ENCODE data around the gene ANXA1.
"Not testable (repeated sequence)": the region's sequence is repeated elsewhere in the genome, so short reads cannot be mapped to it uniquely, and the experiment has no call there.

ANXA1 gene, protein sequence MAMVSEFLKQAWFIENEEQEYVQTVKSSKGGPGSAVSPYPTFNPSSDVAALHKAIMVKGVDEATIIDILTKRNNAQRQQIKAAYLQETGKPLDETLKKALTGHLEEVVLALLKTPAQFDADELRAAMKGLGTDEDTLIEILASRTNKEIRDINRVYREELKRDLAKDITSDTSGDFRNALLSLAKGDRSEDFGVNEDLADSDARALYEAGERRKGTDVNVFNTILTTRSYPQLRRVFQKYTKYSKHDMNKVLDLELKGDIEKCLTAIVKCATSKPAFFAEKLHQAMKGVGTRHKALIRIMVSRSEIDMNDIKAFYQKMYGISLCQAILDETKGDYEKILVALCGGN

DNA sequence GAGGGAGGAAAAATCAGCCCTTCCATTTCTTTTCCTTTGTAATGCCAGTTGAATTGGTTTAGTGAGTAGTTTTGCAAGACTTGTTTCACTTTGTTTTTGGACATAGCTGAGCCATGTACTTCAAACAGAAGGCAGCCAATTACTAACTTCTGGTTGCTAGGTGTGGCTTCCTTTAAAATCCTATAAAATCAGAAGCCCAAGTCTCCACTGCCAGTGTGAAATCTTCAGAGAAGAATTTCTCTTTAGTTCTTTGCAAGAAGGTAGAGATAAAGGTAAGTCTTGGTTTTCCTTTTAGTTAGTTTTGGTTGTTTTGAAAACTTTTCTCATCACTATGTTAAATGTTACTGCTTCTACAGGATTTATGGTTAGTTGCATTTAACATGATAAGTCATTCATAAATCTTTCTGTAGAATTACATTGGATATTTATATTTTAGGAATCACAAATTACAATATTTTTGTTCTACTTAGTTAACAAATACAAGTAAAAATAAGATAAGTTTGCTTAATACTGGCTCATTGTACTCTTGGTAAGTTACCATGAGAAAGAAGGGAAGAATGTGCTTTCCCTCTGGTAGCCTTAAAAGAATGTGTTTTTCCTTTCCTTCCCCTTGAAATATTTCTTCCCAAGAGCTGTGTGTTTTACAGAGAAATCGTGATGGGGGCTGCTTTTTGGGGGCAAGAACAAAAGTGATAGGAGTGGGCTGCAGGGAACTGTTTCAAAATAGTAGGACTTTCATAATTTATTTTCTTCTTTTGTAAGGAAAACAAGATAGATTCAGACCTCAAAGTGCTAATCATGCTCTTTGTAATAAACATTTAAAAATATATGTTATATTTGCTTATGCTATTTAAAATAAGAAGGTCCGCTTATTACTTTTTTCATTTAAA, at the start of gene ANXA1:
Gene ANXA1, plus strand, starts transcription at position 213 of the 890 bp plus-strand sequence. CDS start 6,671 bp downstream, outside the sequence.
- no peaks in the 10 kb centered on the region for H3K36me3 ChIP-seq (ENCODE audit: insufficient read depth, low read length)
- no peaks in the 10 kb centered on the region for H3K27me3 ChIP-seq (ENCODE audit: insufficient read depth, low read length)
- peaks cover 23% of the 10 kb centered on the region for H3K4me1 ChIP-seq (ENCODE audit: insufficient read depth, low read length)
- peak within 1 kb of the TSS; percentile 2 for H3K4me3 ChIP-seq (ENCODE audit: low read length)
- H2AFZ ChIP-seq (ENCODE audit: low read depth, low read length), result no peak within 1 kb of the TSS
- no peaks in the 10 kb centered on the region for H3K9me3 ChIP-seq (ENCODE audit: low read length)

DNA sequence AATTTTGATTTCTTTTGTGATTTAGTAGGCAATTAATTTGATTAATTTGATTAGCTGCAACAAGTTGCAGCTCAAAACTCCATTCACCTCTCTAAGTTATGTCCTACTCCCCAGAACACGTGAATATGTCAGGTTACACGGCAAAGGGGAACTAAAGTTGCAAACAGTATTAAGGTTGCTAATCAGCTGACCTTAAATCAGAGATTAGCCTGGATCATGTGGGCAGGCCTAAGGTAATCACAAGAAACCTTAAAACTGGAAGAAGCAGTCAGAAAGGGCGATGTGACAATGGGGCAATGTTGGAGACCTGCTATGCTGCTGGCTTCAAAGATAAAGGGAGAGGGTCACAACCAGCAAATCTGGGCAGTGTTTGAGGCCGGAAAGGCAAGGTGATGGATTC, 47.3 kb upstream of the ANXA1 start:
- H2AFZ ChIP-seq (ENCODE audit: low read depth, low read length), result no peak overlapping the region
- no peak overlapping the region for H3K4me3 ChIP-seq (ENCODE audit: low read length)

DNA sequence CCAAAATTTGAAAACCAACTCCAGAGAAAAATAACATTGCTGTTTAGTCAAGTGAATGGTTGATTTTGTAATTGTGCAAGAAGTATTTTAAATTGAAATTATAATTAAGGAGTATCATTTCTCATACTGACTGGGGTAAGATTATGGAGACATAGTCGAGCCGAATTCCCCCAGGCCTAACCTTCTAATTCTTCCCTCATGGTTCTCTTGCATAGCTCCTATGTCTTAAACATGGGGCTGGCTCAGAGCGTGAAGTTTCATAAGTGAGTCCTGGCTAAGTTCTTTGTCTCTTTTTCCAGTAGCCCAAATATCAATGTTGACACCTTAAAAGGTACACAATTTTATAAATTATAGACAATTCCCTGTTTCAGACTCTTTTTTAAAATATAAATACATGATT, 46.7 kb upstream of the ANXA1 start:
- Histone ChIP-seq H3K4me3 (ENCODE audit: low read length) (no peak overlapping the region), H3K36me3 (ENCODE audit: insufficient read depth, low read length) (no peaks in the 10 kb centered on the region), H3K9me3 (ENCODE audit: low read length) (no peaks in the 10 kb centered on the region), H3K27me3 (ENCODE audit: insufficient read depth, low read length) (no peaks in the 10 kb centered on the region), H2AFZ (ENCODE audit: low read depth, low read length) (no peak overlapping the region), H3K4me1 (ENCODE audit: insufficient read depth, low read length) (no peaks in the 10 kb centered on the region)

More for the DNA sequence above, 47.3 kb upstream of the ANXA1 start:
- Histone ChIP-seq H3K36me3 (ENCODE audit: insufficient read depth, low read length) (no peaks in the 10 kb centered on the region), H3K27me3 (ENCODE audit: insufficient read depth, low read length) (no peaks in the 10 kb centered on the region), H3K9me3 (ENCODE audit: low read length) (no peaks in the 10 kb centered on the region), H3K4me1 (ENCODE audit: insufficient read depth, low read length) (no peaks in the 10 kb centered on the region)

DNA sequence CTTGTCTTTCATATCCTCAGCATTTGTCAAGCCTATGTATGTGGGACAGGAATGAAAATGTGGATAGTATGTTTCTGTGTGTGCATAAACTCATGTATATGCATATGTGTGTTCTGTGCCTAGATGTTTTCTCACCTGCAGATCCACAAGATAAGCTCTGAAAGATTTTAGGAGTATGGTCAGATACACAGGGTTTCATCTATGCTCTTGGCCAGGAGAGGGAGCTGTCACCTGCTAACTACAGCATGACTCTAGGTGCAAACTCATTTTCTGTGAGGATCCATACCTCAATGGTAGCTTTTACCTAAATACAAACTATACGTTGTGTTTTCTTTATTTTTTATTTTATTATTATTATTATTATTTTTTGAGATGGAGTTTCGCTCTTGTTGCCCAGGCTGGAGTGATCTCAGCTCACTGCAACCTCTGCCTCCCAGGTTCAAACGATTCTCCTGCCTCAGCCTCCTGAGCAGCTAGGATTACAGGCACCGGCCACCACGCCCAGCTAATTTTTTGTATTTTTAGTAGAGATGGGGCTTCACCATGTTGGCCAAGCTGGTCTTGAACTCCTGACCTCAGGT, 44.1 kb upstream of the ANXA1 start:
- H3K36me3 ChIP-seq (ENCODE audit: insufficient read depth, low read length), result not testable (repeated sequence)

DNA sequence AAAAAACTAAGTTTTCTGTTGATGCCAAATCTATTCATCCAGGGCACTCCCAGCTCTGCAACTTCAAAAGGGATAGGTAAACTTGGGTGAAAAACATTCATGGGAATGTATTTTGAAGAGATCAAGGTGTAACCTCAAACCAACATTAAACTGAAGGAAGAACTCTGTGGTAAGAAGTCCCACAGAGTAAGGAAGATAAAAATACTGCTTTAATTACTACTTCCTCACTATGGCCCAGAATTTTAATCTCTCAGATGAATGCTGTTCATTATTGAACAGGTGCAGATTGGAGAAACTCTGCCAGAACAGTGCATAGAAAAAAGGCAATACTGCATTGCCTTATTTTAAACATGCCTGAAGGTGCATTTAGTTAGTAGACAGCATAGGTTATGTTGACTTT, 37.6 kb upstream of the ANXA1 start:
- Histone ChIP-seq H3K4me3 (ENCODE audit: low read length) (no peak overlapping the region), H3K27me3 (ENCODE audit: insufficient read depth, low read length) (no peaks in the 10 kb centered on the region), H2AFZ (ENCODE audit: low read depth, low read length) (no peak overlapping the region), H3K9me3 (ENCODE audit: low read length) (no peaks in the 10 kb centered on the region), H3K4me1 (ENCODE audit: insufficient read depth, low read length) (no peaks in the 10 kb centered on the region), H3K36me3 (ENCODE audit: insufficient read depth, low read length) (no peaks in the 10 kb centered on the region)

More for the DNA sequence above, 44.1 kb upstream of the ANXA1 start:
- not testable (repeated sequence) for H3K27me3 ChIP-seq (ENCODE audit: insufficient read depth, low read length); H3K4me3 ChIP-seq (ENCODE audit: low read length); H3K9me3 ChIP-seq (ENCODE audit: low read length); H3K4me1 ChIP-seq (ENCODE audit: insufficient read depth, low read length); H2AFZ ChIP-seq (ENCODE audit: low read depth, low read length)

DNA sequence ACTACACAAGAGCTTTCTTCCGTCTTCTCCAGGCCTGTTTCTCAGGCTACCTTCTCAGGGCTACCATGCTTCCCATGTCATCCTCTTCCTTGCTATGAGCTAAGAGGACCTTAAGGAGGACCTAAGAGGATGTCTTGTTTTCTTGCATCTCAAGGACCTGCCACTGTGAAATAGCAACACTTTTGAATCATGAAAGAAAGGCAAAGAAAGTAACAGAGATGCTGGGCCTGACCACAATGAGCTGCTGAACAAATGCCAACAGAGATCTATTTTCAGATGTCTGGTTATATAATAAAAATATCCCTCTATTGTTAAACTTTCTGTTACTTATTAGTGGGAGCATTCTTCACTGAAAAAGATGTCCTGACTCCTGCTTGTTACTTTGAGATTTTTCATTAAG, 36.7 kb upstream of the ANXA1 start:
- H3K27me3 ChIP-seq (ENCODE audit: insufficient read depth, low read length), result no peaks in the 10 kb centered on the region
- no peaks in the 10 kb centered on the region for H3K36me3 ChIP-seq (ENCODE audit: insufficient read depth, low read length)
- H3K4me1 ChIP-seq (ENCODE audit: insufficient read depth, low read length), result no peaks in the 10 kb centered on the region
- no peaks in the 10 kb centered on the region for H3K9me3 ChIP-seq (ENCODE audit: low read length)
- no peak overlapping the region for H2AFZ ChIP-seq (ENCODE audit: low read depth, low read length)
- no peak overlapping the region for H3K4me3 ChIP-seq (ENCODE audit: low read length)

DNA sequence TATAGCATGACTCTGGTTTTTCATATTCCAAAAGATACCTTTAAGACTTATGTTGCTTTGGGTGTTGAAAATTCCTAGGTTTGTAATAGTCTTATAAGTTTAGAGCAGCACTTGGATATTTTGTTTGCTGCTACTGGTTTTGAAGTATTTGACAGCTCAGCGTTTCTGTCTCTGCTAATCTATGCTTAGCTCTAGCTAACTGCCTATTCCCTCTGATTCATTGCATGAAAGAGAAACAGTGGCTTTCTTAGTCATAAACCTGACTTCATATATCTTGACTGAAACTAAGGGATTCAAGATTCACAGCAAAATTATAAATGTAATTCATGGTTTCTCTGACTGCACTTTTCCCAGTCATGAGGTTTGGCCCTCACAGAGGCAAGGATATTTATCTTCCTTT, 35.6 kb upstream of the ANXA1 start:
- H2AFZ ChIP-seq (ENCODE audit: low read depth, low read length), result no peak overlapping the region
- no peaks in the 10 kb centered on the region for H3K27me3 ChIP-seq (ENCODE audit: insufficient read depth, low read length)
- H3K9me3 ChIP-seq (ENCODE audit: low read length), result no peaks in the 10 kb centered on the region
- no peak overlapping the region for H3K4me3 ChIP-seq (ENCODE audit: low read length)
- no peaks in the 10 kb centered on the region for H3K36me3 ChIP-seq (ENCODE audit: insufficient read depth, low read length)
- H3K4me1 ChIP-seq (ENCODE audit: insufficient read depth, low read length), result no peaks in the 10 kb centered on the region

DNA sequence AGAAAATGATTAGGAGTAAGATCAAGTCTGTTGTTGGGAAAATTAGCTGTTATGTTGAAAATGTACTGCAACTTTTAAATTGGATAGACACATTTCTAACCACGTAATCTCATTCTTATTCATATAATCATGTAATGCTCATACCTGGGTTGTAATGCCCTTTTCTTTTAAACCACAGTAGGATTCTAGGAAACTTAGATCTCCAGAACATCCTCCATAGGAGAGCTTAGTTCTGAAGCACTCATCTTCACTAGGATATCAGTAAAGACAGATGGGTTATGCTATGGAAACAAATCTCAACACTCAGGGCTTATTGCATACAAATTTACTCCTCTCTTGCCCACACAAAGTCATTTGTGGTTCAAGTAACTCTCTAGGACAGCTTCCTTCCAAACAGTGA, 34.8 kb upstream of the ANXA1 start:
- Histone ChIP-seq H3K4me1 (ENCODE audit: insufficient read depth, low read length) (no peaks in the 10 kb centered on the region), H3K9me3 (ENCODE audit: low read length) (no peaks in the 10 kb centered on the region), H2AFZ (ENCODE audit: low read depth, low read length) (no peak overlapping the region), H3K36me3 (ENCODE audit: insufficient read depth, low read length) (no peaks in the 10 kb centered on the region), H3K4me3 (ENCODE audit: low read length) (no peak overlapping the region), H3K27me3 (ENCODE audit: insufficient read depth, low read length) (no peaks in the 10 kb centered on the region)

DNA sequence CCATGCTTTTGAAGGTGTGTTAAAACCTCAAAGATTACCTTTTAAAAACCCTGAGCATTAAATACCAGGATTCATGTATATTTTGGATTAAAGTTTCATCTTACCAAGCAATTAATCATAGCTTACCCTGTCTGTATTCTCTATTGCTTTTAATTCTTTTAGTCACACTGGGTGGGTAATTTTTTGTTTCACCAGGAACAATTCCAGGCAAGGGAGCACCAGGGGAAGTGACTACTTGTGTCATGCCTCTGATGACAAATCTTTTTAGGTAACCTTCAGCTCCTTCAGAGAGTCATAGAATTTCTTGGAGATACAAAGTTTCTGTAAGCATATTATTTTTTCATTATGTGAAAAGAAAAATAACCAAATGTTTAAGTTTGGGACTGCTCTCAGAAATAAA, 33.4 kb upstream of the ANXA1 start:
- H3K4me1 ChIP-seq (ENCODE audit: insufficient read depth, low read length), result no peaks in the 10 kb centered on the region

DNA sequence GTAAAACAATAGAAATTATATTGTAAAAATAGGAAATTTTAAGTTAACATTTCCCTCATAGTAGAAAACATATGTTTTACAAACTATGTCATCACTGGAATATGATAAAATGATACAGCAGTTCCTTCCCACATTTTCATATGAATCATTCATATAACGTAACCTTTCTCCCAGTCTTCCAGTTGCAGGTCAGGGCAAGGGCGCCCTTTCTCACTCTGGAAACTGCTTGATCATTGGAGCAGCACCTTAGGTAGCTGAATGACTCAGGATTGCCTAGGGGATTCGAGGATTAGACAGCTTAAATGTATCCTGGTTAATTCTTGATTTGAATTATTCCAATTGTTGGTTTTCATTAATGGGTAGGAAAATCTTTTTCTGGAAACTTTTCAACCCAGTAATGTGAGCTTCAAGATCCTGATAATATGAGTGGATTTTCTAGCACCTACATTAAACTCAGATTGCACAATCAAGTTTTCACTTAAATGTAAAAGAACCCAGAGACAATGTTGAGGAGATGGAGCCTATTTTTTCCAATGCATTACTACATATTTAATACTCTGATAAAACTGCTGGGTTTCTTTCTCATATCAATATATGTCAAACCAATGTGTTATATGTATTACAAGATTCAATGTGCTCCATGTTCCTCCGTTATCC, 32.6 kb upstream of the ANXA1 start:
- Histone ChIP-seq H3K36me3 (ENCODE audit: insufficient read depth, low read length) (no peaks in the 10 kb centered on the region), H2AFZ (ENCODE audit: low read depth, low read length) (no peak overlapping the region), H3K4me1 (ENCODE audit: insufficient read depth, low read length) (no peaks in the 10 kb centered on the region), H3K9me3 (ENCODE audit: low read length) (no peaks in the 10 kb centered on the region), H3K27me3 (ENCODE audit: insufficient read depth, low read length) (no peaks in the 10 kb centered on the region), H3K4me3 (ENCODE audit: low read length) (no peak overlapping the region)

More for the DNA sequence above, 33.4 kb upstream of the ANXA1 start:
- H2AFZ ChIP-seq (ENCODE audit: low read depth, low read length), result no peak overlapping the region
- H3K9me3 ChIP-seq (ENCODE audit: low read length), result no peaks in the 10 kb centered on the region
- H3K36me3 ChIP-seq (ENCODE audit: insufficient read depth, low read length), result no peaks in the 10 kb centered on the region
- no peaks in the 10 kb centered on the region for H3K27me3 ChIP-seq (ENCODE audit: insufficient read depth, low read length)
- no peak overlapping the region for H3K4me3 ChIP-seq (ENCODE audit: low read length)

DNA sequence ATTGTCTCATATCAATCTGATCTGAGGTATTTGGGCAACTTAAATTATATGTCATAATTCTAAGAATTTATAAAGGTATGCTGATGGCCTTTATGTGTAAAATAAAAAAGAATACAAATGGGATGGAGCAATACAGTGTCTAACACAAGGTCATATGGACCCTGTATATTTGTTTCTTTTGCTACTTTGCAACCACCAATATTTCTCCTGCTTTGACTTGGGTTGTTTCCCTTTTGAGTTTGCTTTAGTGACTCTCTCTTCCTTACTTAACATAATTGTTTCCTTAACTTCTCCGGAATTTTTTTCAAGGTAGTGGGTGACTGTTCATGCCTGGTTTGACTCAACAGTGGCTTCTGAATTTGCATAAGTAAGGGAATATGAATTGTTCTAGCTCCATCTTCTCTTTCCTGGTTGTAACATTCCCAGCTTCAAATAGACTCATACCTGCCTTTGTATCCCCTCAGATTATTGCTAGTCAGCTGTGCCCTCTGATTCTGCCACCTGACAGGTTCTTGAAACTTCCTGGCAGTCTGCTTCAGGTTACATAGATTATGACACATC, 30.2 kb upstream of the ANXA1 start:
- Histone ChIP-seq H2AFZ (ENCODE audit: low read depth, low read length) (no peak overlapping the region), H3K4me3 (ENCODE audit: low read length) (no peak overlapping the region), H3K27me3 (ENCODE audit: insufficient read depth, low read length) (no peaks in the 10 kb centered on the region), H3K4me1 (ENCODE audit: insufficient read depth, low read length) (no peaks in the 10 kb centered on the region), H3K36me3 (ENCODE audit: insufficient read depth, low read length) (no peaks in the 10 kb centered on the region), H3K9me3 (ENCODE audit: low read length) (no peaks in the 10 kb centered on the region)

DNA sequence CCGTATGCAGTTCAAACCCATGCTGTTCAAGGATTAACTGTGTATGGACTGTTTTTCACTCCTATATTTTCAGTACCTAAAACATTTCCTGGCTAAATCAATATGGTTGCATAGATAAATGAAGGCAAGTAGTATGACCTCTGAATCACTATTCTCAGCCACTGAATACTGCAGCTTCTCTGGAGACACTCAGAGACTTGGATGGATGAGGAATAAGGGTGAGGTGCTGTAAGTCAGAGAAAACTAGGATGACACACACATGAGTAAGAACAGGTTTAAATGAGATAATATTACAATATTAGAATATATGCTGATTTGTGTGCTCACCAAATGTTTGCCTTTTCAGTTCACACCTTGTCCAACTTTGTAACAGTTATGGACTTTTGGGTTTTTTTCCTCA, 26.0 kb upstream of the ANXA1 start:
- no peaks in the 10 kb centered on the region for H3K4me1 ChIP-seq (ENCODE audit: insufficient read depth, low read length)
- H3K9me3 ChIP-seq (ENCODE audit: low read length), result no peaks in the 10 kb centered on the region
- H3K27me3 ChIP-seq (ENCODE audit: insufficient read depth, low read length), result no peaks in the 10 kb centered on the region
- H2AFZ ChIP-seq (ENCODE audit: low read depth, low read length), result no peak overlapping the region
- H3K4me3 ChIP-seq (ENCODE audit: low read length), result no peak overlapping the region
- H3K36me3 ChIP-seq (ENCODE audit: insufficient read depth, low read length), result no peaks in the 10 kb centered on the region

All from neuron (in vitro differentiated cells).